Hepatocyte (in vitro differentiated cells): Measurements from ENCODE around the gene AGPS. TPM values are rescaled to one million over a fixed set of nuclear protein-coding genes. Genes with fewer than 3 reads are reported as not detected.
"Not testable (repeated sequence)": the region's sequence is repeated elsewhere in the genome, so short reads cannot be mapped to it uniquely, and the experiment has no call there.

Experiments
- DNase-seq: peaks from one replicate; pipeline ENCODE4 v3.0.0-alpha.2; 2016; ENCODE audit warnings: low spot score
- H2AFZ ChIP-seq: fragments of 200-600 bp; sonication (generic); 2 replicates; pipeline ENCODE4 v1.6.0; 2016; ENCODE audit warnings: antibody characterized with exemption, mild to moderate bottlenecking
- H3K27ac ChIP-seq: fragments of 200-600 bp; sonication (generic); 2 replicates; pipeline ENCODE4 v1.5.1; 2016; ENCODE audit warnings: mild to moderate bottlenecking
- H3K27me3 ChIP-seq: fragments of 200-600 bp; sonication (generic); 2 replicates; pipeline ENCODE4 v1.6.1; 2016
- H3K36me3 ChIP-seq: fragments of 200-600 bp; sonication (generic); replicated peaks from 2 replicates; pipeline ENCODE4 v1.5.1; 2016; ENCODE audit warnings: low read depth; ENCODE audit not compliant: insufficient read depth
- H3K4me1 ChIP-seq: fragments of 200-600 bp; sonication (generic); 2 replicates; pipeline ENCODE4 v1.5.1; 2016; ENCODE audit warnings: mild to moderate bottlenecking, moderate library complexity; ENCODE audit not compliant: insufficient read depth
- H3K4me2 ChIP-seq: fragments of 200-600 bp; sonication (generic); 2 replicates; pipeline ENCODE4 v1.6.0; 2016
- H3K4me3 ChIP-seq: fragments of 200-600 bp; sonication (generic); 2 replicates; pipeline ENCODE4 v1.5.1; 2016; ENCODE audit warnings: mild to moderate bottlenecking
- H3K79me2 ChIP-seq: fragments of 200-600 bp; sonication (generic); 2 replicates; pipeline ENCODE4 v1.6.0; 2017; ENCODE audit warnings: mild to moderate bottlenecking
- H3K9me2 ChIP-seq: fragments of 200-600 bp; sonication (generic); replicated peaks from 2 replicates; pipeline ENCODE4 v1.6.0; 2017; ENCODE audit warnings: mild to moderate bottlenecking; ENCODE audit not compliant: insufficient read depth
- H3K9me3 ChIP-seq: fragments of 200-600 bp; sonication (generic); 2 replicates; pipeline ENCODE4 v1.5.1; 2016; ENCODE audit warnings: low read depth, mild to moderate bottlenecking
- H4K20me1 ChIP-seq: fragments of 200-600 bp; sonication (generic); 2 replicates; pipeline ENCODE4 v1.6.0; 2016; ENCODE audit warnings: mild to moderate bottlenecking; ENCODE audit not compliant: insufficient read depth, poor library complexity, severe bottlenecking
- EZH2 ChIP-seq: fragments of 200-600 bp; sonication (generic); IDR thresholded peaks from 2 replicates; pipeline ENCODE4 v1.6.1; 2016; ENCODE audit warnings: antibody characterized with exemption, mild to moderate bottlenecking, borderline replicate concordance
- EZH2phosphoT487 ChIP-seq: fragments of 200-600 bp; sonication (generic); IDR thresholded peaks from one replicate; pipeline ENCODE4 v1.6.1; 2018; ENCODE audit warnings: antibody characterized with exemption, mild to moderate bottlenecking, low read depth, moderate library complexity; ENCODE audit not compliant: unreplicated experiment, severe bottlenecking
- WGBS: methylation state at CpG from one replicate; pipeline ENCODE4 v1.1.6; 2016; ENCODE audit warnings: low lambda C conversion rate; ENCODE audit errors: missing lambda C conversion rate; 5-methylcytosine and 5-hydroxymethylcytosine counted together
- polyA plus RNA-seq: library from polyadenylated mRNA; unstranded; fragments of >200 nt; fragmentation: Nextera tagmentation; extraction: Ambion mirVana; gene quantifications from 2 replicates; pipeline ENCODE4 v1.2.1, GENCODE V29; 2016
- total RNA-seq: library from RNA; depleted of rRNA; stranded (reverse); fragments of >200 nt; gene quantifications from 2 replicates; pipeline ENCODE4 v1.2.3, GENCODE V29; 2014
- TF ChIP-seq, protein P1 (sequence below): fragments of 200-600 bp; sonication (generic); IDR thresholded peaks from 2 replicates; pipeline ENCODE4 v1.5.1; 2016; ENCODE audit warnings: antibody characterized with exemption, mild to moderate bottlenecking; ENCODE audit not compliant: poor library complexity

Gene AGPS
- total and polyA plus RNA-seq, 2 experiments from 2014 or later, result 26.6 to 36.1 TPM

DNA sequence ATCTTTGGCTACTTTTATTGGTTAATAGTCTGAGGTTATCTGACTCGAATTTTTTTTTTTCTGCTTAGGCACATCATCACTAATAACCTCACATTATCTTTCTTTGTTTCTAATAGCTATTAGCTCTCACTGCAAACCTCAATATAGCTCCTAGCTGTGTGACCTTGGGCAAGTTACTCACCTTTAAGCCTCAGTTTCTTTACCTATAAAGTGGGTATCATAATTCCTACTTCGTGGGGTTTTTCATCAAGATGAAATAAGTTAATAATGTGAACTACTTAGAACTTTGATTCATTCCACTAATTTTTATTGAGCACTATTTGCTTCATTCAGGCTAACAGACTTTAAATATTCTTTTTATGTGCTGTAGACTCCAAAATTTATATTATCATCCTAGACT lies 55.5 kb downstream of the AGPS start:
- Histone ChIP-seq H3K27me3 (no peaks in the 10 kb centered on the region), H3K9me3 (no peaks in the 10 kb centered on the region), H2AFZ (no peak overlapping the region), H3K4me3 (no peak overlapping the region), H3K4me2 (no peak overlapping the region), H4K20me1 (no peaks in the 10 kb centered on the region), H3K4me1 (no peaks in the 10 kb centered on the region), H3K79me2 (no peaks in the 10 kb centered on the region), H3K27ac (no peak overlapping the region), H3K36me3 (no peaks in the 10 kb centered on the region), H3K9me2 (no peaks in the 10 kb centered on the region)
- no peak for DNase-seq
- no peak for TF ChIP-seq EZH2
- no peak for TF ChIP-seq EZH2phosphoT487
- TF ChIP-seq, protein P1, sequence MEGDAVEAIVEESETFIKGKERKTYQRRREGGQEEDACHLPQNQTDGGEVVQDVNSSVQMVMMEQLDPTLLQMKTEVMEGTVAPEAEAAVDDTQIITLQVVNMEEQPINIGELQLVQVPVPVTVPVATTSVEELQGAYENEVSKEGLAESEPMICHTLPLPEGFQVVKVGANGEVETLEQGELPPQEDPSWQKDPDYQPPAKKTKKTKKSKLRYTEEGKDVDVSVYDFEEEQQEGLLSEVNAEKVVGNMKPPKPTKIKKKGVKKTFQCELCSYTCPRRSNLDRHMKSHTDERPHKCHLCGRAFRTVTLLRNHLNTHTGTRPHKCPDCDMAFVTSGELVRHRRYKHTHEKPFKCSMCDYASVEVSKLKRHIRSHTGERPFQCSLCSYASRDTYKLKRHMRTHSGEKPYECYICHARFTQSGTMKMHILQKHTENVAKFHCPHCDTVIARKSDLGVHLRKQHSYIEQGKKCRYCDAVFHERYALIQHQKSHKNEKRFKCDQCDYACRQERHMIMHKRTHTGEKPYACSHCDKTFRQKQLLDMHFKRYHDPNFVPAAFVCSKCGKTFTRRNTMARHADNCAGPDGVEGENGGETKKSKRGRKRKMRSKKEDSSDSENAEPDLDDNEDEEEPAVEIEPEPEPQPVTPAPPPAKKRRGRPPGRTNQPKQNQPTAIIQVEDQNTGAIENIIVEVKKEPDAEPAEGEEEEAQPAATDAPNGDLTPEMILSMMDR, result no peak
- 97% methylated on average over 2 of the region's 2 CpGs for WGBS

DNA sequence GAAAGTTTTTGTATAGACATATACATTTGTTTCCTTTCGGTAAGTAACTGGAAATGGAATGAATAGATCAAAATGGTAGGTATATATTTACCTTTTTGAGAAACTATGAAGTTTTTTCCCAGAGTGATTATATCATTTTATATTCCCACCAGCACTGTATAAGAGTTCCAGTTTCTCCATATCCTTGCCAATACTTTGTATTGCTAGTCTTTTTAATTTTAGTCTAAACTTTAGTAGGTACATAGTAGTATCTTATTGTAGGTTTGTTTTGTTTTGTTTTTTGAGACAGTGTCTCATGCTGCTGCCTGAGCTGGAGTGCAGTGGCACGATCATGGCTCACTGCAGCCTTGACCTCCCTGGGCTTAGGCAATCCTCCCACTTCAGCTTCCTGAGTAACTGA lies 56.6 kb downstream of the AGPS start:
- H2AFZ ChIP-seq, result no peak overlapping the region
- TF ChIP-seq EZH2 (no peak), EZH2phosphoT487 (no peak)
- TF ChIP-seq, protein P1, result no peak
- no peaks in the 10 kb centered on the region for H3K9me2 ChIP-seq
- no peaks in the 10 kb centered on the region for H4K20me1 ChIP-seq
- no peak overlapping the region for H3K27ac ChIP-seq
- WGBS, result 98% methylated on average over 2 of the region's 2 CpGs
- no peak overlapping the region for H3K4me3 ChIP-seq
- no peaks in the 10 kb centered on the region for H3K79me2 ChIP-seq
- H3K27me3 ChIP-seq, result no peaks in the 10 kb centered on the region
- no peak overlapping the region for H3K4me2 ChIP-seq
- H3K36me3 ChIP-seq, result no peaks in the 10 kb centered on the region
- no peaks in the 10 kb centered on the region for H3K4me1 ChIP-seq
- no peak for DNase-seq
- no peaks in the 10 kb centered on the region for H3K9me3 ChIP-seq

DNA sequence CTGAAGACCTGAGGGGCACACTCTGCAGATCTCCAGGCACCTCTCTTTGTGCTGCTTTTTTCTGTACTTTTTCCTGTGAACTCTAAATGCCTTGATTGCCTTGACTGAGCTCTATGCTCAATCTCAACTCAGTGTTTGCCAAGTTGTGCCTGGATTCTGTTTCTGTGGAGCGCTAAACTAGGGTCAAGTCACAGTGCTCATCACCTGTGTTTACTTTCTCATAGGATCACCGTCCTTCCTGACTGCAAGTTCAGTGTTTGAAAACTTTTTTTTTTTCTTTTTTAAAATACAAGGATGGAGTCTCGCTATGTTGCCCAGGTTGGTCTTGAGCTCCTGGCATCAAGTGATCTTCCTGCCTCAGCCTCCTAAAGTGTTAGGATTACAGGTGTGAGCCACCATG lies 62.6 kb downstream of the AGPS start:
- Histone ChIP-seq H3K36me3 (peaks cover 3% of the 10 kb centered on the region), H3K4me3 (no peak overlapping the region), H3K9me3 (no peaks in the 10 kb centered on the region), H4K20me1 (no peaks in the 10 kb centered on the region), H3K4me2 (no peak overlapping the region), H3K27ac (no peak overlapping the region), H3K79me2 (no peaks in the 10 kb centered on the region), H3K27me3 (no peaks in the 10 kb centered on the region), H3K4me1 (no peaks in the 10 kb centered on the region), H3K9me2 (no peaks in the 10 kb centered on the region), H2AFZ (no peak overlapping the region)
- TF ChIP-seq EZH2phosphoT487 (no peak), EZH2 (no peak)
- TF ChIP-seq, protein P1, result no peak
- 86% methylated on average over 3 of the region's 3 CpGs for WGBS
- DNase-seq, result no peak

DNA sequence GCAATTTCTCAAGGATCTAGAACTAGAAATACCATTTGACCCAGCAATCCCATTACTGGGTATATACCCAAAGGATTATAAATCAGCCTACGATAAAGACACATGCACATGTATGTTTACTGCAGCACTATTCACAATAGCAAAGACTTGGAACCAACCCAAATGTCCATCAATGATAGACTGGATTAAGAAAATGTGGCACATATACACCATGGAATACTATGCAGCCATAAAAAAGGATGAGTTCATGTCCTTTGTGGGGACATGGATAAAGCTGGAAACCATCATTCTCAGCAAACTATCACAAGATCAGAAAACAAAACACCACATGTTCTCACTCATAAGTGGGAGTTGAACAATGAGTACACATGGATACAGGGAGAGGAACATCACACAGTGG lies 67.2 kb downstream of the AGPS start:
- H3K27ac ChIP-seq, H3K9me2 ChIP-seq, H3K4me2 ChIP-seq, DNase-seq, H3K36me3 ChIP-seq, H3K4me1 ChIP-seq, H3K4me3 ChIP-seq, H2AFZ ChIP-seq, H3K9me3 ChIP-seq, H3K27me3 ChIP-seq, H3K79me2 ChIP-seq, H4K20me1 ChIP-seq: not testable (repeated sequence)
- 96% methylated on average over 1 of the region's 1 CpG for WGBS
